GM12873 (cell line): Measurements from ENCODE around the gene SOCS1.

Source experiments
- CTCF ChIP-seq: IDR thresholded peaks from 2 replicates; pipeline ENCODE4 v1.5.1; 2012; ENCODE audit warnings: low read depth, mild to moderate bottlenecking, moderate library complexity, low read length, control low read depth; ENCODE audit not compliant: insufficient read depth; ENCODE audit errors: missing control alignments

SOCS1 gene

DNA sequence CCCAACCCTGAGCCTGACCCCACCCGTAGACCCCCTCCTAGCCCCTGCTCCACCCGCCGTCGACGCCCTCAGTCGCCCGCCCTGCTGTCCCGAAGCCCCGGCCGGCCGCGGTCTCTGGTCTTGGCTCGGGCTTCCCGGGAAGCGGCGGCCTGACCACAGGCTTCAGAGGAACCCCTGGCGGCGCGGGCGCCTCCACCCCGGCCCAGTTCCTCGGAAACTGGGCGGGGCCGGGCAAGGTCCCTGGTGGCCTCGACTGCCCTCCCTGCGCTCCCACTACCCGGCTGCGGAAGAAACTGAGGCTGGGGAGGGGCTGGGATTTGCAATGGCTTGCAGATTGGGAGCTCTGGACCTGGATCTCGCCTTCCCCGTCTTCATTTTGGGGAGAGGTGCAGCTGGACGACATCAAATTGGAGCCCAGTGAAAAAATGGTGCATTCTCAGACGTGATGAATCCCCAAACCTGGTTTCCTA, 692 bp upstream of the SOCS1 start:
- TF ChIP-seq CTCF, result no peak

DNA sequence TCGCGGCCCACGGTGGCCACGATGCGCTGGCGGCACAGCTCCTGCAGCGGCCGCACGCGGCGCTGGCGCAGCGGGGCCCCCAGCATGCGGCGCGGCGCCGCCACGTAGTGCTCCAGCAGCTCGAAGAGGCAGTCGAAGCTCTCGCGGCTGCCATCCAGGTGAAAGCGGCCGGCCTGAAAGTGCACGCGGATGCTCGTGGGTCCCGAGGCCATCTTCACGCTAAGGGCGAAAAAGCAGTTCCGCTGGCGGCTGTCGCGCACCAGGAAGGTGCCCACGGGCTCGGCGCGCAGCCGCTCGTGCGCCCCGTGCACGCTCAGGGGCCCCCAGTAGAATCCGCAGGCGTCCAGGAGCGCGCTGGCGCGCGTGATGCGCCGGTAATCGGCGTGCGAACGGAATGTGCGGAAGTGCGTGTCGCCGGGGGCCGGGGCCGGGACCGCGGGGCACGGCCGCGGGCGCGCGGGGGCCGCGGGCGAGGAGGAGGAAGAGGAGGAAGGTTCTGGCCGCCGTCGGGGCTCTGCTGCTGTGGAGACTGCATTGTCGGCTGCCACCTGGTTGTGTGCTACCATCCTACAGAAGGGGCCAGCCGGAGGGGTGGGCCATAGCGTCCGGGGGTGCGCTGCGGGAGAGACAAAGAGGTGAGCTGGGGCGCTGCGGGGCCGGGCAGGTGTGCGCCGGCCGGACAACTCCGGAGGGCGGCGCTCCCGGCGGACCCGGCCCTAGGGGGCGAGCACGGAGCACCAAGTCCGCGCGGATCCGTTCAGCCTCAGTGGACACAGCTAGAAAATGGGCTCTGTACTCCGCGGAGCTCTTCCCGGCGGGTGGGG, 879 bp downstream of the SOCS1 start:
- peak; percentile 46 for TF ChIP-seq CTCF

- no peak for TF ChIP-seq CTCF
Observed at GRCh38 chr16:11253995-11254912, 1.8 kb downstream of the SOCS1 start.

GRCh38 chr16:11253009-11253994, 2.7 kb downstream of the SOCS1 start:
- no peak for TF ChIP-seq CTCF

DNA sequence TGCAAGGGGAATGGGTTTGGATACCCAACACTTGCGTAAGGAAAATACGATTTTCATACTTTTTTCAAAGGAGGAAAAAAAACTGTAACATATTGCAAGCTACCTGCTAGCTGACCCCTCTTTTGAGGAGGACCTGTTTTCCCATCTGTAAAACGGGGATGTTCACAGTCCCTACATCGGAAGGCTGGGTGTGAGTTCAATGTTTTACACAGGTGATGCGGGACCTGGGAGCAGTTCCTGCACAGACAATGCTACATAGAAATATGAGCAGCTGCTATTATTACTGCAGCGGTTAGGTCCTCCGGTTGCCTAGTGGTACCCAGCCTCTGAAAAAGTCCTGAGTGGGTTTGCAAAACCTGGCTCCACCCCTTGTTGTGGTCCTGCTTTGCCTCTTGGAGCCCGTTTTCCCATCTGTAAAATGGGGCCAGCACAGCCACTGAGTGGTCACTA, 3.5 kb downstream of the SOCS1 start:
- TF ChIP-seq CTCF, result no peak

- no peak for TF ChIP-seq CTCF
Observed at GRCh38 chr16:11251525-11252481, 4.2 kb downstream of the SOCS1 start.
